MV-4-11 (cell line): ENCODE measurements around the gene AXIN1.

Experiments used
- DNase-seq: peaks from one replicate; lab custom pipeline; 2025; lab: John Stamatoyannopoulos, UW

The AXIN1 gene

DNA sequence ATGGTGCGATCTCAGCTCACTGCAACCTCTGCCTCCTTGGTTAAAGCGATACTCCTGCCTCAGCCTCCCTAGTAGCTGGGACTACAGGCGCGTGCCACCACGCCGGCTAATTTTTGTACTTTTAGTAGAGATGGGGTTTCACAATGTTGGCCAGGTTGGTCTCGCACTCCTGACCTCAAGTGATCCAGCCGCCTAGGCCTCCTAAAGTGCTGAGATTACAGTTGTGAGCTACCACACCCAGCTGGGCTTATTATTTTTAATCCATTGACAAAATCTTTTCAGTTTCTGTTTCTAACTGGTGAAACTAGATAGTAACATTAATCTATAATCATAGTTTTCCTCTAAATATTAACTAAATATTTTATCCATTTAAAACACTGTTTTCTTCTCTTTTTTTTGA lies 112.0 kb downstream of the AXIN1 start:
- DNase-seq = no peak

DNA sequence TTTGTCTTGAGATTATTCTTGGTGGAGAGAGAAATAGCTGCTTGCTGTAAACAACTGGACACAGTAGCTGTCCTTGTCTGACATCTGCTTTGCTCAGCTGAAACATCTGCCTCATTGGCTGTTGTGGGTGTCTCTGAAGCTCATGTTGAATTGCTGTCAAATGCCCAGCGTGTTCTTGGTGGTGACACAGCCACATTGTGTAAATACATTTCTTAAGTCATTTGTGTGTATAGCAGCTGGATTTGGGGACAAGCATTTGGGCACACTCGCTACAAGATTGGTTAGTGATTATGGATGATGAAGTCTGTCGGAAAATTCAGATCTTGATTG lies 112.6 kb downstream of the AXIN1 start:
- peak; percentile 47 for DNase-seq
